Measurements from ENCODE around the gene DIP2B.
A peak's percentile ranks its signal among the peaks of the same experiment; 100 is the strongest.
"Not testable (repeated sequence)": the region's sequence is repeated elsewhere in the genome, so short reads cannot be mapped to it uniquely, and the experiment has no call there.

The DIP2B gene

DNA sequence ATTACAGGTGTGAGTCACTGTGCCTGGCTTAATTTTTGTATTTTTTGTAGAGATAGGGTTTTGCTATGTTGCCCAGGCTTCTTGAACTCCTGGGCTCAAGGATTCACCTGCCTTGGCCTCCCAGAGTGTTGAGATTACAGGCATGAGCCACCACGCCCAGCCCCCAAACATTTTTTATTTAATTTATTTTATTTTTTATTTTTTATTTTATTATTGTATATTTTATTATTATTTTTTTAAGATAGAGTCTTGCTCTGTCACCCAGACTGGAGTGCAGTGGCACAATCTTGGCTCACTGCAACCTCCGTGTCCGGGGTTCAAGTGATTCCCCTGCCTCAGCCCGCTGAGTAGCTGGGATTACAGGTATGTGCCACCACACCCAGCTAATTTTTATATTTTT is 17.0 kb downstream of the DIP2B start:
- DNase-seq: not testable (repeated sequence)

DNA sequence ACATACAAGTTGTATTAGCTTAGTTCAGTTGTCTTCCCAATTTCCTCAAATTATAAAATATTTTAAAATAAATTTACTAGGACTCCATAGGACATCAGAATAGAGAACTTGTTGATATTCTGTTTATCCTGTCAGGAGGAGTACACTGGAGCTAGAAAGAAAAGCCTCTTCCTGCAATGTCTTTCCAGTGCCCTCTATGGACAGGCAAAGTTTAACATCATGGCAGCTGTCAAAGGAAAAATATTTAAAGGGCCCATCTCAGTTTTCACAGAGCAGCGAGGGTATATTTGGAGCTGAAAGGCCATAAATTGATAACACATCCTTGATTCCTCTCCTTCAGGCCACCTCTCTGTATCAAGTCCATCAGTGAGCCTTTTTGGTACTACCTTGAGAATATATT is 19.0 kb downstream of the DIP2B start:
- no peak for DNase-seq

DNA sequence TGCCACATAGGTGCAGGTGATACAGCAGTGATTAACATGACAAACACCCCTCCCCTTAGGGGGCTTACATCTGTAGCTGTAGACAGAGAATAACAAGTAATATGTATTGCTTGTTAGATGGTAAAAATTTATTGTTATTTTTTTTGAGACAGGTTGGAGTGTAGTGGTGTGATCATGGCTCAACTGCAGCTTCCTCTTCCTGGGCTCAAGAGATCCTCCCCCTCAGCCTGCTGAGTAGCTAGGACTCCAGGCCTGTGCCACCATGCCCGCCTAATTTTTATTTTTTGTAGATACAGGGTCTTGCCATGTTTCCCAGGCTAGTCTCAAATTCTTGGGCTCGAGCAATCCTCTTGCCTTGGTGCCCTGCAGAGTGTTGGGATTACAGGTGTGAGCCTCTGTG is 19.8 kb downstream of the DIP2B start:
- DNase-seq: peak; percentile 39

DNA sequence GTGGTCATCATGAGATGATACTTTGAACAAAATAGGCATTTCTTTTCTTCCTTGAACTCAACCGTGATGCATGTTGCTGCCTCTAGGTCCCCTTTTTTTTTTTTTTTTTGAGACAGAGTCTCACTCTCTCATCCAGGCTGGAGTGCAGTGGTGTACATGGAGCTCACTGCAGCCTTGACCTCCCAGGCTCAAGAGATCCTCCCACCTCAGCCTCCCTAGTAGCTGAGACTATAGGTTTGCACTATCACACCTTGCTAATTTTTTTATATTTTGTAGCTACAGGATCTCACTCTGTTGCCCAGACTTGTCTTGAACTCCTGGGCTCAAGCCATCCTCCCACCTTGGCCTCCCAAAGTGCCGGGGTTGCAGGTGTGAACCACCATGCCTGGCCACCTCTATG is 20.6 kb downstream of the DIP2B start:
- no peak for DNase-seq

DNA sequence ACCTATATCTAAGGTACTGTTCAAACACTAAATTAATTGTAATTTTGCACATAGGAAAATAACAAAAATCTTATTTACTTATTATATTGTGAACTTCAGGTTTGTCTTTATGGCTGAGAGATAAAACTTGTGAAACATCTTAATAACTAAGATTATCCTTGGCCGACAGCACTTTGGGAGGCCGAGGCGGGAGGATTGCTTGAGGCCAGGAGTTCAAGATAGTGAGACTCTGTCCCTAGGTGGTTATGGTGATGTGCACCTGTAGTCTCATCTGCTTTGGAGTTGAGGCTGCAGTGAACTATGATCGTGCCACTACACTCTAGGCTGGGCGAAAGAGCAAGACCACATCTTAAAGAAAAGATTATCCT is 22.6 kb downstream of the DIP2B start:
- DNase-seq: no peak

DNA sequence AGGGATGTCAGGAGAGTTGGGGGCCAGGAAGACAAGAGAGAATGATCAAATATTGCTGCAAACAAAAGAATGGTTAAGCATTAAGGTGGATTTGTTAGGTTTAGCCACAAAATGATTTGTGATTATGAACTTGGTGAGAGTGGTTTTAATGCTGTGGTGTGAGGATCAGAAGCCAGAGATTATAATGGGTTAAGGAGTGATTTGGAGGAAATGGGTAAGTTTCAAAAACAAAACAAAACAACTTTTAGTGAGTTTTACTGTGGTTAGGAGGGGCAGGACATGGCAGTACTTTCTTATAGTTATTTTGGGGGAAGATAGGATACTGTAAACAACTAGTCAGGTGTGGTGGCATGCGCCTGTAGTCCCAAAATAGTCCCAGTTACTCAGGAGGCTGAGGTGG is 24.0 kb downstream of the DIP2B start:
- DNase-seq: no peak

DNA sequence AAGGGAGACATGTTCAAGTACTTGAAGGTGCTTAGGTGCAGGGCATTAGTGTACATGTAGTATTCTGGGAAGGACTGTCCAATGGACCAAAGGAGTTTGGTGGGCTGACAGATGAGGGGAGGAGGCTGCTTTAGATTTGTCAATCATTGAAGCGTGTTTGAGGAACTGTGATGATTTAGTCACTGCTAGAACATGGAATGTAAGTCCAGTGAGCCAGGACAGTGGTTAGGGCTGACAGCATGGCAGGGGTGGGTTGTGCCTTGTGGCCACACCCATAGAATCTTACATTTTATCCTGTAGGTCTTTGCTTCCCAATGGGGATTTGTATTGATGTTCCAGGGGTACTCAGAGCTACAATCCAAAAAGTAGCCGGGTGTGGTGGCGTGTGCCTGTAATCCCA is 24.6 kb downstream of the DIP2B start:
- DNase-seq: peak; percentile 30

DNA sequence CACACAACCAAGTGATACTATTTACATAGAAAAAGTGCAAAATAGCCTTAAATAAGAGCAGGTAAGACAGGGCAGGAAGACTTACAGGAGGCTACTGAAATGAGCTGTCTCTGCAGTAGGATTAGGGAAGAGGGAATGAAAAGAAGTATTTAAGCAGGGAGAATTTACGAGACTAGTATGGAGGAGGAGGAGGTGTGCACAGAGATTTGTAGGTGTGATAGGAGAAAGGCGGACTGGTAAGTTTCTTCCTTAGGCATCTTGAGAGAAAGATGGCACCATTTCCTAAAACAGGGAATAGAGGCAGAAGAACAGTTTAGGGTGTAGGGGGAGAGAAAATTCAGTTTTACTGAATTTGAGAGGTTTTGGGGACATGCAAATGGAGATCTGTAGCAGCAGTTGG is 25.7 kb downstream of the DIP2B start:
- no peak for DNase-seq

DNA sequence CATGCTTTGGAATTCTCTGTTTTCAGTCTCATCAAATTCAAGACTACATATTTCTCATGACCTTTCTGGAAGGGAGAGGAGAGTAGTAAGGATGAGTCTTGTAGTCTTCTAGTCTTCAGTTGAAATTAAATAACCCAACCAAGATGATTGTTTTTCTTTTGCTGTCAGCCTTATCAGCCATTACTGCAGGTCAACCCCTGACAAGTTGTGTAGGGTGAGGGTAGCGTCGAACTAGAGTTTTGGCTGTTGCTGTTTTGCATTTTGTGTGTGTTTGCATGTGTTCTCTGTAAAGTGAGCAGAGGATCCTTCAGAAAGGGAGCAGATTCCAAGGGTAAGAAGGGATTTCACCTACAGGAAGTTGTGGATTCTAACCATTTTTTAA is 28.4 kb downstream of the DIP2B start:
- no peak for DNase-seq

DNA sequence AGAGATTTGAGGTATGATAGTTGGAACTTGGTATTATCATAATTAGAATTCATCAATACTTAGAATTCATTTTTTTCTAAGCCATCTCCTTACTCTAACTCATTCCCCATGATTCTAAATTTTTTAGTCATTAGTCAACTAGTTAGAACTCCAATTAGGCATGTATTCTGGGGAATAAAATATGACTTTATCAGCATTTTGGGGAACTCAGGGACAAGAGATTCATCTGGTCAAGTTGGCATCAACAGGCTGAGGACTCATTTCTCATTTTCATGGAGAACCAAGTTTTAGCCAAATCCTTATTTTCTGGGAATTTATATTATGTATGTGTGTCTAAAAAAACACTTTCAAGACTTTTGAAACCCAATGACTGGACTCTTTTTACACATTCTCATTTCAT is 29.2 kb downstream of the DIP2B start:
- DNase-seq: no peak

DNA sequence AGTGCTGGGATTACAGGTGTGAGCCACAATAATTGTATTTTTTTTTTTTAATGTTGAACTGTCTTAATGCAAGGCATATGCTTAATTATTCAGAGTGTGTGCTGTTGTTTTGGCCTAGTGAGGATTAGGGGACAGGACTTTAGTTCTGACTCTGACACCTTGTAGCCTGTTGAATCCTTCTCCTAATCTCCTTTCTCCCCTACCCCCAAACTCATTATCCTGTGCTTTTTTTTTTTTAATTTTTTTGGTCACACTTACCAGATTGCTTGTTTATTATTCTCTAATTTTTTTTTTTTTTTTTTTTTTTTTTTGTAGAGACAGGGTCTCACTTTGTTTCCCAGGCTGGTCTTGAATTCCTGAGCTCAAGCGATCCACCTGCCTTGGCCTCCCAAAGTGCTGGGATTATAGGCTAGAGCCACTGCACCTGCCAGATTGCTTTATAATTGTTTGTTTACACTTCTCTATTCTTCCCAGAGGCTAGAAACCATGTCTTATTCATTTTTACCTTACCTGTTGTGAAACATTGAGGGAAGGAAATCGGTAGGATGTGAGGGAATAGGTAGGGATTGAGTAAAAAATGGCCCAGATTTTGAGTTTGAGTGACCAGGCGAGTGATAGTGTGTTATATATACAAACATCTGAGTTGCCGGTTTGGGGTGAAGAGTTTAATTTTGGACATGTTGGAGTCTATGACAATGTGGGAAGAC is 32.2 kb downstream of the DIP2B start:
- DNase-seq: no peak

DNA sequence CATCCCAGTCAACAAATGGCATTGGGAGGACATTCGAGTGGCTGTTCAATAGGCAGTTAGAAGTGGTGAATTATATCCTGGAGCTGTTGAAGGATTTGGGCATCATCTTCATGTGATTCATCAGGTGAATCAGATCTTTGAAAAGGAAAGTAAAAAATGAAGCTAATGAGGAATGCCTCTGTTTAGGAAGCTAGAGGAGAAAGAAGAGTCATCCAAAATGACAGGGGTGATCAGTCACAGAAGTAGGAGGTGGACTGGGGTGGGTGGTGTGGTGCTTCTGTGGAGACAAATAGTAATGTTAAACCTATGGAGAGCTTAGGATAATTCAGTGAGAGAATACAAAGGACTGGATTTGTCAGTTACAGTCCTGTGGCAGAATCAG is 32.7 kb downstream of the DIP2B start:
- no peak for DNase-seq

DNA sequence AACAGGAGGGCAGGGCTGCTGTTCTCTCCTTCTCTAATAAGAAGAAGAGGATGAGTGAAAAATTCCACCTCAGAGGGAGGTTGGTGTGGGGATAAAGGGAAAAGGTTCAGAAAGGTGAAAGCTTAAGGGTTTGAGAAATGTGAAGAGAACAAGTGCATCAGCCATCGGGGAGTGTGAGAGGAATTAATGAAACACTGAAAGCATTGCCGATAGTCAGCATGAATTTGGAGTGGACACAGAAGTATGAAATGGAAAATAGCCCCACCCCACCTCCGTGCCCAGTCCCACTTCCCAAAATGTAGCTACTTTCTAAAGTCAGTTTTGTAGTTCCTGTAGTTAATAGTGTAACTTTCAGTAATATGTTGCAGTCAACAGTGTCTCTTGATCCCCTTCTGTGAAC is 33.4 kb downstream of the DIP2B start:
- peak; percentile 52 for DNase-seq

DNA sequence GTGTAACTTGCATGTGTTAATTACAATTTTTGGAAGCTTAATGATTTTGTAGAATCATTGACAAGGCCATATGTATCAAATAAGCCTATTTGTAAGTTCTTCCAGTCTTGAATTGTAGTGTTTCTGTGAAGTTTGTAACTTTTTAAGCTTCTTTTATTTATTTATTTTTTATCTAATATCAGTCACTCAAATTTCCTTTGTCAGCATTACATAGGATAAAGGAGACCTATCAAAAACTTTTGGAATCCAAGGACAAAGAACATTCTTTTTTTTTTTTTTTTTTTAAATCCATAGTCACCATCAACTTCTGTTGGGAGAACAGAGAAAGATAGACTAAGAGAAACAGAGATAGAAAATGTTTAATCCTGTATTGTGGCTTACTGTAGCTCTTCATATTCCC is 36.4 kb downstream of the DIP2B start:
- no peak for DNase-seq

DNA sequence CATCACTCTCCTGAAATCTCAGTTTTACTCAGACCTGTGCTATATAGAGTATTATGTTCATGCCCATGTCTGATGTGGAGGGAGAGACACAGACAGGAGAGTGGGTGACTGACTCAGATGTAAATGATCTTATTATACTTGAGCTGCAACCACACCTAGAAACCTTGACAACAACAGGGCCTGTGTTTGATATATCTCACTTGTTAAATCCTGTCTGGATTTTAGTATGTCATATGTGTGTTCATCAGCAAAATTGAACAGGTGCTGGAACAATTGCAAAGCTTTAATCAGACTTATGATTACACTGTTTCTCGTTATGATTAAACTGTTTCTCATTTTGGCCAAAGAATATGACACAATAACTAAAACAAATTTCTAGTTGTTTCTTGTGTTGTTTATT is 37.7 kb downstream of the DIP2B start:
- no peak for DNase-seq

DNA sequence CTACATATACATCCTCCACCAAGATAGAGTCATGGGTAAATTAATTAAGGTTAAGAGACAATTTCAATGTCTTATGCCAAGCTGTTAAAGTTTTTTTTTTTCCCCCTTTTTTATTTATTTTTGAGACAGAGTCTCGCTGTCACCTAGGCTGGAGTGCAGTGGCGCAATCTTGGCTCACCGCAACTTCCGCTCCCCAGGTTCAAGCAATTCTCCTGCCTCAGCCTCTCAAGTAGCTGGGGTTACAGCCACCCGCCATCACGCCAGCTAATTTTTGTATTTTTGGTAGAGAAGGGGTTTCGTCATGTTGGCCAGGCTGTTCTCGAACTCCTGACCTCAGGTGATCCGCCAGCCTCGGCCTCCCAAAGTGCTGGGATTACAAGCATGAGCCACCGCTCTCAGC is 38.4 kb downstream of the DIP2B start:
- peak; percentile 20 for DNase-seq

DNA sequence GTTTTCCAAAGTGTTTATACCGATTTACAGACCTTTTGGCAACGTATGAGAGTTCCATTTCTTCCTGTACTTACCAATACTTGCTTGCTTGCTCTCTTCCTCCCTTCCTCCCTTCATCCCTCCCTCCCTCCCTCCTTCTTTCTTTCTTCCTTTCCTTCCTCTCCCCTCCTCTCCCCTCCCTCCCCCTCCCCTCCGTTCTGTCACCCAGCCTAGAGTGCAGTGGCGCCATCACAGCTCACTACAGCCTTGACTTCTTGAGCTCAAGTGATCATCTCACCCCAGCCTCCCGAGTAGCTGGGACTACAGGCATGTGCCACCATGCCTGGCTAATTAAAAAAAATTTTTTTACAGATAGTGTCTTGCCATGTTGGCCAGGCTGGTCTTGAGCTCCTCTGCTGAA is 40.4 kb downstream of the DIP2B start:
- no peak for DNase-seq

DNA sequence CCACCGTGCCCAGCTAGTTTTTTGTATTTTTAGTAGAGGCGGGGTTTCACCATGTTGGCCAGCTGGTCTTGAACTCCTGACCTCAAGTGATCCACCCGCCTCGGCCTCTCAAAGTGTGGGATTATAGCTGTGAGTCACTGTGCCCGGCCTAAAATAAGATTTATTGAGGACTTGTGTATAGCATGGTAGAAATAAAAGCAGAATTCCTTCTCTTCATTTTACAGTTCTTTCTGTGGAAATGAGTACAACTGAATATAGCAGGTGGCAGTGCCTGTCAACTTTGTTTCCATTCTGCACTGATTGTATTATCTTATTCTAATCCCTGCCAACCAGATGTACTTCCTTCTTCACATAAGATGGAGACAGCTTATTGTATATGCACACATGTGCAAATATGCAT is 41.0 kb downstream of the DIP2B start:
- DNase-seq: peak; percentile 74

DNA sequence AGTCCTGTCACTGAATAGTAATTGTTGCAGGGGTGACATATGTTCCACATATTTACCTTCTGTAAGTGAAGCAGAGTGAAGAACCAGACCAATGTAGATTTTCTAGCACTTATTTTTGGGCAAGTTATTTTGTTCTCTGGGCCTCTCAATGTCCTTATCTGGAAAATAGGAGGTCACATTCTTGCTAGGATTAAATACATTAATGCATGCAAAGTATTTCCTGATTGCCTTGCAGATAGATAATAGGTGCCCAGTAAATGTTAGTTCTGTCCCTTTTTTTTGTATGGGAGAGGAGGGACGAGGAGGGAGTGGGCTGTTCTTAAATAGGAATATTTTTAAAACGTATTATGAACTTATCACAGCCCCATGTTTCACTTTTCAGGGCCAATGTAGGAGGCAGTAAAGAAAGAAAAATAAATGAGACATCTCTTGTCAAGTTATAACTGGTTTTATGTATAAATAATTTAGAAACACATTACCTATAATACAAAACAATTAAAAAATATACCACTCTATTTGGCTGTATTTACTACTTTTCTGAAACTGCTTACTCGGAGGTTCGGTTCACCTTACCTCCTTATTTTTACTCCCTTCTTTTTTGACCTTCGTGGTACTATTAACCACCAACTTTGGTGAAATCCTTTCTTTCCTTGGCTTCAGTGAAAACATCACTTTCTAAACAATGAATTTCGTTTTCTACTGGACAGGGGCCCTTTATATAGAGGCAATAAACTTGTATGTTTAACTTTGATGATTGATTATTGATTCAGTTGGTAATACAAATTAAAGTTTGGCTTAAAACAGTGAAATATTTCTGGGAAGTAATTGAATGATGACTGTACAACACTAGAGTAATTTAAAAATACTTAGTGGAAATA is 41.9 kb downstream of the DIP2B start:
- DNase-seq: no peak

DNA sequence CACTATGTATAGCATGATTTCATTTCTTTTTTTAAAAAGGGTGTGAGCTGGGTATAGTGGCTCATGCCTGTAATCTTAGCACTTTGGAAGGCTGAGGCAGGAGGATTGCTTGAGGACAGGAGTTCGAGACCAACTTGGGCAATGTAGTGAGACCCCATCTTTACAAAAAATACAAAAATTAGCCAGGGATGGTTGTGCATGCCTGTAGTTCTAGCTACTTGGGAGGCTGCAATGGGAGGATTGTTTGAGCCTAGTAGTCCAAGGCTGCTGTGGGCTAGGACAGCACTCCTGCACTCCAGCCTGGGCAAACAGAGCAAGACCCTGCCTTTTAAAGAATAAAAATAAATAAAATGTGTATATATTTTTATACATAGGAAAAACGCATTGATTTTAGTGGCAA is 43.0 kb downstream of the DIP2B start:
- no peak for DNase-seq

DNA sequence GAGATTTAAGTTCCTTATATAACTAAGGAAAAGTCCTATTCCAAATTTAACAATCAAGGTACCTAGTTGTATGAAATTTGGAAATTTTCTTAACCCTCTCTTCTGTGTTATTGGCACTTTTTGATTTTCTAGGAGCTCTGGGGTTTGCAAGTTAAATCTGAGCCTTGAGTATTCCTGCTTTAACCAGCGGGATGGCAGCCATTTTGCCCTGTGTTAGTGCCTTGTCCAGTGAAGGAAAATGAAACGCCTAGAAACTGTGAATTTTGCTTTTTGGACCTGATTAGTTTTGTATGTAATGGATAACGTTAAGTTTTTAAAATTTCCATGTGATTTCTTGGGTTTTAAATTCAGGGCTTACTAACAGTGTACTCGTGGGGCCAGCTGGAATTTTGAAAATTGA is 45.1 kb downstream of the DIP2B start:
- no peak for DNase-seq

DNA sequence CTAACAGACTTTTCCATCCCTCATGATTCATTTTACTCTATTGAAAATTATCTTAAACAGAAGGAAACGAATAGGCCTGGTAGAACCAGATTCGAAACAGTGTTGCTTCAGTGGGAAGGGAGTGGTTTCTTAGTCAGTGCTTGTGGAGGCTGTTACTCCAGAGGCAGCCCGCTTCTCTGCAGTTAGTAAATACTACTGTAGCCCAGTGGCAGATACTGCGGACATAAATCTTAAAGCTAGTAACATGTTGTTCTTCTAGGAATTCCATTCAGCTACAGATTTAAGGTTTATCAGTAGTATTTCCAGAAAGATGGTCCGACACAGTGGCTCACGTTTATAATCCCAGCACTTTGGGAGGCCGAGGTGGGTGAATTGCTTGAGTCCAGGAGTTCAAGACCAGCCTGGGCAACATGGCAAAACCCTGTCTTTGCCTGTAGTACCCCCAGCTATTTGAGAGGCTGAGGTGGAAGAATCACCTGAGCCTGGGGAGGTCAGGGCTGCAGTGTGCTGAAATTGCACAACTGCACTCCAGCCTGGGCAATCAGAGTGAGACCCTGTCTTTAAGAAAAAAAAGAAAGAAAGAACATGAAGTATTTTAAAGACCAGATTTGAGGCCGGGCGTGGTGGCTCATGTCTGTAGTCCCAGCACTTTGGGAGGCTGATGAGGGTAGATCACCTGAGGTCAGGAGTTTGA is 45.9 kb downstream of the DIP2B start:
- peak; percentile 67 for DNase-seq

DNA sequence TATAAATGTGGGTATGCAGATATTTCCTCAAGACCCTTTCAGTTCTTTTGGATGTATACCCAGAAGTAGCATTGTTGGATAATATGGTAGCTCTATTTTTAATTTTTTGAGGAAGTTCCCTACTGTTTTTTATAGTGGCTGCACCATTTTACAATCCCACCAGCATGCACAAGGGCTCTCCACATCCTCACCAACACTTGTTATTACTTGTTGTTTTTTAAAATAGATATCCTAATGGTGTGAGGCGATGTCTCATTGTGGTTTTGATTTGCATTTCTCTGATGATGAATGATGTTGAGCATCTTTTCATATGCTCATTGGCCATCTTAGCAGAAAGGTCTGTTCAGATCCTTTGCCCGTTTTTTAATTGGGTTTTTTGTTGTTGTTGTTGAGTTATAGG is 47.1 kb downstream of the DIP2B start:
- peak; percentile 30 for DNase-seq

DNA sequence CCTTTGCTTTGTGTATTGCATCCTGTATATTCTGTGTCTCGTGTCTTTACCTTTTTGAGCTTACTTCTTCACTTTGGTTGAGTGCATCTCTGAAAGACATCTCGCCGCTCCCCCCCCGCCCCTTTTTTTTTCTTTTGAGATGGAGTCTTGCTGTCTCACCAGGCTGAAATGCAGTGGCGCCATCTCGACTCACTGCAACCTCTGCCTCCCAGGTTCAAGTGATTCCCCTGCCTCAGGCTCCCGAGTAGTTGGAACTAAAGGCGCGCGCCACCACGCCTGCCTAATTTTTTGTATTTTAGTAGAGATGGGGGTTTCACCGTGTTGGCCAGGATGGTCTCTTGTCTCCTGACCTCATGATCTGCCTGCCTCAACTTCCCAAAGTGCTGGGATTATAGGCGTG is 49.9 kb downstream of the DIP2B start:
- DNase-seq: no peak

Data from MV-4-11 (cell line).